Activated naive CD4-positive, alpha-beta T cell treated with anti-CD3 and anti-CD28 coated beads, Interleukin-2, amount 50 U/mL, for 24 hours (primary cell): Measurements from ENCODE around the gene PUM1.
"Not testable (repeated sequence)": the region's sequence is repeated elsewhere in the genome, so short reads cannot be mapped to it uniquely, and the experiment has no call there.

Source experiments
- H3K27ac Mint-ChIP-seq: one replicate; pipeline ENCODE4 v1.8.0; 2021; ENCODE audit warnings: mild to moderate bottlenecking, mixed read lengths
- H3K27me3 Mint-ChIP-seq: one replicate; pipeline ENCODE4 v1.8.0; 2021; ENCODE audit warnings: mixed read lengths
- H3K36me3 Mint-ChIP-seq: one replicate; pipeline ENCODE4 v1.8.0; 2021; ENCODE audit warnings: mixed read lengths
- H3K4me1 Mint-ChIP-seq: one replicate; pipeline ENCODE4 v1.8.0; 2021; ENCODE audit warnings: mixed read lengths
- H3K4me3 Mint-ChIP-seq: one replicate; pipeline ENCODE4 v1.8.0; 2021; ENCODE audit warnings: mild to moderate bottlenecking, mixed read lengths
- H3K9me3 Mint-ChIP-seq: one replicate; pipeline ENCODE4 v1.8.0; 2021; ENCODE audit warnings: mixed read lengths

Gene PUM1

DNA sequence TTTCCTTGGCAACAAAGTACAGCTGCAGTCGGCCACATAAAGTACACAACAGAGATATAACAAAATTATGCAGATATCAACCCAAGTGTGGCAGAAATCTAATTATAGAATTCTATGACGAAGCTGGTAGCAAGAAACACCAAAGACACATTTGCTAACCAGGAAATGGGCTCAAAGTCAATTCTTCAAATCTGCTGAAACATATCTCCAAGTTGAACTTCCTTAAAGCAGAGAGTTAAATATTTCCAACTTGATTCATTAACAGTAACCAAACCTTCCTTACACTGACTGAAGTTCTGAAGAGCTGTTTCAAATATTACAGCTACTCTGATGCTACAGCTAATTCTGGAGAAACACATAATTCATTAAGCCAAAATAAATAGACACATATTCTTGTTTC lies 89.4 kb downstream of the PUM1 start:
- Mint-ChIP-seq H3K27me3 (no peaks in the 10 kb centered on the region), H3K27ac (peak overlapping the region; percentile 82), H3K9me3 (no peaks in the 10 kb centered on the region), H3K36me3 (peaks cover 18% of the 10 kb centered on the region), H3K4me3 (no peak overlapping the region), H3K4me1 (peaks cover 59% of the 10 kb centered on the region)

DNA sequence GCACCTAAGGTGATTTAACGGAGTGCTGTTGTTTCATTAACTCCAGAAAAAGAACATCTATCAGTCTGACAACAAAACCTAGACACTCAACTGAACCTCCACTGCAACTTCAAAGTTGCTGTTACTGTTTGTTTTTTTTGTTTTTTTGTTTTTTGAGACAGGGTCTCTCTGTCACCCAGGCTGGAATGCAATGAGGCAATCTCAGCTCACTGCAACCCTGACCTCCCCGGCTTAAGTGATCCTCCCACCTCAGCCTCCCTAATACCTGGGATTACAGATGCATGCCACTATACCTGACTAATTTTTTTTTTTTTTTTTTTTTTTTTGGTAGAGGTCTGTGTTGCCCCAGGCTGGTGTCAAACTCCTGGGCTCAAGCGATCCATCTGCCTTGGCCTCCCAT lies 90.3 kb downstream of the PUM1 start:
- no peak overlapping the region for H3K27ac Mint-ChIP-seq
- H3K27me3 Mint-ChIP-seq = no peaks in the 10 kb centered on the region
- no peak overlapping the region for H3K4me3 Mint-ChIP-seq
- peaks cover 60% of the 10 kb centered on the region for H3K4me1 Mint-ChIP-seq
- peaks cover 17% of the 10 kb centered on the region for H3K36me3 Mint-ChIP-seq
- H3K9me3 Mint-ChIP-seq = no peaks in the 10 kb centered on the region

DNA sequence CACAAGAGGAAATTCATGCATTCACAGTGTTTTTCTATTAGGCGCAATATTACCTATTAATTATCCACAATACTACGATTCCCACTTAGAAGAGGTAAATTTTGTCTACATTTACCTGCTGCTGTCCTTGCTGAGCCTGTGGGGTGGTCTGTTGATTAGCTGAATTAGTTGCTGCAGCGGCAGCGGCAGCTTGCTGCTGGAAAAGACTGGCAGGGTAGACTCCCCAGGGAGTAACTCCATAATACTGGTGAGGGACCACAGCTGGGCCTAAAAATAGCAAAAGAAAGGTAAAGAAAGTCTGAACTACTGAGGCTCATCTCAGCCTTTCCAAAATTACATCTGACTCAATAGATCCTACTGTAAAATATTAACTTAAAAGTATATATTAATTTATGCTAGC lies 91.0 kb downstream of the PUM1 start:
- H3K9me3 Mint-ChIP-seq = no peaks in the 10 kb centered on the region
- no peak overlapping the region for H3K27ac Mint-ChIP-seq
- peaks cover 16% of the 10 kb centered on the region for H3K36me3 Mint-ChIP-seq
- H3K27me3 Mint-ChIP-seq = no peaks in the 10 kb centered on the region
- peaks cover 61% of the 10 kb centered on the region for H3K4me1 Mint-ChIP-seq
- H3K4me3 Mint-ChIP-seq = no peak overlapping the region

DNA sequence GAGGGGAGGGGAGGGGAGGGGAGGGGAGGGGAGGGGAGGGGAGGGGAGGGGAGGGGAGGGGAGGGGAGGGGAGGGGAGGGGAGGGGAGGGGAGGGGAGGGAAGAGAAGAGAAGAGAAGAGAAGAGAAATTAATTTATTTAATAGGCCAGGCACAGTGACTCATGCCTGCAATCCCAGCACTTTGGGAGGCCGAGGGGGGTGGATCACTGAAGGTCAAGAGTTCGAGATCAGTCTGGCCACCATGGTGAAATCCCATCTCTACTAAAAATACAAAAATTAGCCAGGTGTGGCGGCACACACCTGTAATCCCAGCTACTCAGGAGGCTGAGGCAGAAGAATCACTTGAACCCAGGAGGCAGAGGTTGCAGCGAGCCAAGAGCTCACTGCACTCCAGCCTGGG lies 93.2 kb downstream of the PUM1 start:
- not testable (repeated sequence) for H3K27me3 Mint-ChIP-seq, H3K36me3 Mint-ChIP-seq, H3K4me3 Mint-ChIP-seq, H3K27ac Mint-ChIP-seq, H3K9me3 Mint-ChIP-seq
- H3K4me1 Mint-ChIP-seq = peaks cover 48% of the 10 kb centered on the region

DNA sequence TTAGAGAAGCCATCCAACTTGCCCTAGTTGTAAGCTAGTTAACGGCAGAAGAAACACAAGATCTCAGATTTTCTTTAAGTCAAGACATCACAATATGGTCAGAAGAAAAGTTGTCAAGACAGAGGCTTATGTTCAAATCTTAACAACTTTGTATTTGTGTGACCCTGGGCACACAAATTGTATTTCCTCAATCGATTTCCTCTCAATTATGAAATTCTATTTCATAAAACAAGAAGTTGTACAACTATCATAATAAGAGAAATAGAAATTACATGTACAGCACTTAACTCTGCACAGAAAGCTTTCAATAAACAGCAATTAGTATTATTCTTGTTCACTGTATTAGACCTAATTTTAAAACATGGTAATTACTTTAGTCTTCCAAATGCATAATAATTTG lies 94.0 kb downstream of the PUM1 start:
- Mint-ChIP-seq H3K36me3 (peaks cover 11% of the 10 kb centered on the region), H3K9me3 (no peaks in the 10 kb centered on the region), H3K27ac (no peak overlapping the region), H3K4me3 (no peak overlapping the region), H3K4me1 (peaks cover 39% of the 10 kb centered on the region), H3K27me3 (no peaks in the 10 kb centered on the region)

DNA sequence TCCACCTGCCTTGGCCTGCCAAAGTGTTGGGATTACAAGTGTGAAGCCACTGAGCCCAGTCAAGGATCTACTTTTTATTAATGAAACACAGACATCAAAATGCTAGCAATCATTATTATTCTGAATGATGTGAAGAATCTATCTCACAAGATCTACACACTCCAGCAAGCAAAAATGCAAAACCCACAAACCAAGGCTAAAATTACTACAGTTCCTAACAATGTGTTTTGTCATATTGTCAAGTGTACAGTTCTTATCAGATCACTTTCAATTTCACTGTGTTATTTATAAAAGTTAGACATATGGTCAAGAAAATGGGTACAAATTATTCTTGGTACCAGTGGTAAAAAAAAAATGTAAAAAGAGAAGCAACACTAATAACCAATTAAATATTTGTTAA lies 95.6 kb downstream of the PUM1 start:
- H3K4me1 Mint-ChIP-seq = peaks cover 32% of the 10 kb centered on the region
- no peaks in the 10 kb centered on the region for H3K9me3 Mint-ChIP-seq
- peaks cover 17% of the 10 kb centered on the region for H3K36me3 Mint-ChIP-seq
- peak overlapping the region; percentile 23 for H3K27ac Mint-ChIP-seq
- no peaks in the 10 kb centered on the region for H3K27me3 Mint-ChIP-seq
- H3K4me3 Mint-ChIP-seq = no peak overlapping the region

DNA sequence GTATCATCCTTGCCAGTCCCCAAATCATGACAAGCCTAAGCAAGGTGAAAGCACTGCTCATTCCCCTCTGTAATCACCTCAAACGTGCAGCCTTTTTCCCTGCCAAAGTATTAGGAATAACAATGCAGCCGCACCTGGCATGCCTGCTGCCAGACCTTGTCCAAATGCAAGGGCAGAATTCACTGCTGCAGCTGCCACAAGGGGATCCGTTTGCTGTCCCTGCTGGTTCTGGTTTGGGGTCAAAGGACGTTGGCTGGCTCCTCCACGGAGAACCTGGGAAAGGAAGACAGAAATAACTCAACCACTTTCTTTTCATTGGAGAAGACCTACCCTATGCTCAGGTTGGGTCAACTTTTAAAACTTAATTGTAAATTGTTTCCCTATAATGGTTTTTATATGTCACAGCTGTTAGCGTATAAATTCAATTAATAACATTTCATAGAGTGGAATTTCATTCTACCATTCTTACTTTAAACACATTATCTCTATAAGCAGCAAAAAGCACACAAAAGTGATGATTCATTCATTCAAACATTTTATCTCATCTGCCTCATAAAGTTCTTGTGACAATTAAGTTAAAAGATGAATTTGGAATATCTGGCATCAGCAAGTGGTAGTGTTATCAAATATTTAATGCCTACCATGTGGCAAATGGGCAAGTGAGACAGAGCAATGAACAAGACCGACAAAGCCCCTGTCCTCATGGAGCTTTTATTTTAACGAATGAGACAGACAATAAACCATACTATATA lies 97.1 kb downstream of the PUM1 start:
- Mint-ChIP-seq H3K36me3 (peaks cover 19% of the 10 kb centered on the region), H3K4me3 (no peak overlapping the region), H3K27ac (peak overlapping the region; percentile 49), H3K4me1 (peaks cover 32% of the 10 kb centered on the region), H3K9me3 (no peaks in the 10 kb centered on the region), H3K27me3 (no peaks in the 10 kb centered on the region)

DNA sequence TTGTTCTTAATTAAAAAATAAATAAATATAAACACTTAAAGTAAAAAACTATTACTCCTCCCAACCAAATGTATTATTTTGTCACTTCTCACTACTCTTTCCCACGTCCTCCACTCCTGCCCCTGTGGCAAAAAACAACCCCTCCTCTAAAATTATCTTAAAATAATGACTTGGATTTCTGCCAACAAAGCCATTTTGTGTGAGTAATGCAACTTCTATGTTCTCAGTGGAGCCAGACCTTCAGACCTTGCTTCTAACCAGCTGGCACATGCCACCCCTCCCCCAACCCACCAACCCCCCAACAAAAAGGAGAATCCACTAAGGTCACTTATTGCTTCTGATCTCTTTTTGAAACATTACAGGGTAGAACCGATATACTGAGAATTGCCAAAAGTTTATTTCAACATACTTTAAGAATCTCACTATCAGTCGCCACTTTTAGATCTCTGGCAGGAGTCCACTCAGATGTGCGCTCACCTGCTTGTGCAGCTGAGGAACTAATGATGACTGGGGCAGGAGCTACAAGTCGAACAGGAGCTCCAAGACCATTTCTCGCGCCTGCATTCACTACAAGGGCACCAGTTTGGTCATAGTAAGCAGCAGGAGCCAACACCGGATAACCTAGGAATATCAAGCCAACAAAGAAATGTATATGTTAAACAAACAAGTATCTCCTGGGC lies 98.7 kb downstream of the PUM1 start:
- Mint-ChIP-seq H3K27me3 (no peaks in the 10 kb centered on the region), H3K4me3 (no peak overlapping the region), H3K27ac (peak overlapping the region; percentile 30), H3K4me1 (peaks cover 37% of the 10 kb centered on the region), H3K36me3 (peaks cover 21% of the 10 kb centered on the region), H3K9me3 (no peaks in the 10 kb centered on the region)

DNA sequence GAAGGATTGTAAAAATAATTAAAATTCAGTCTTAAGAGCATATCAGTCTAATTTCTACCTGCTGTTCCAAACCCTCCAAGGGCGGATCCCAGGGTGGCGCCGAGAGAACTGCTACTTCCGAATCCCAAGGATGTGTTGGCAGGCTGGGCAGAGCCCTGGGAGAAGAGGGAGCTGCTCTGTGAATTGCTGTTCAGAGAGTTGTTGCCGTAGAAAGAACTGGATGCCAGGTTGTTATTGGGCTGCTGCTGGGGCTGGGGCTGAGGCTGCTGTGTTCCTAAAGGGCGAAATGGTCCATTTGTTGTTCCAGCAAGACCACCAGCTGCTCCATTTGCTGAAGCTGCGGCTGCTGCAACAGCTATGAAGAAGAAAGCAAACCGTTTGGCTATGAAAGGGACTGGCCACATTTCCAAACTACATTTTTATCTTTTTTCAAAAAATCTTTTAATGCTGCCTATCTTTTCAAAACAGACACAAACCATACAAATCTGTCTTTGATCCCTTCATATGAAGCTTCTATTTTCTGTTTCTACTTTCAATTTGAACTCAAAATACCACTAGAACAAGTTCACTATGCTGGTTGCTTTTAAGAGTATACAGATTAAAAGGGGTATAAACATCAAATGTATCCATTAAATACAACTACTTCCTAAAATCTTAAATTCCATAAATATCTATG lies 99.5 kb downstream of the PUM1 start:
- H3K36me3 Mint-ChIP-seq = peaks cover 23% of the 10 kb centered on the region

DNA sequence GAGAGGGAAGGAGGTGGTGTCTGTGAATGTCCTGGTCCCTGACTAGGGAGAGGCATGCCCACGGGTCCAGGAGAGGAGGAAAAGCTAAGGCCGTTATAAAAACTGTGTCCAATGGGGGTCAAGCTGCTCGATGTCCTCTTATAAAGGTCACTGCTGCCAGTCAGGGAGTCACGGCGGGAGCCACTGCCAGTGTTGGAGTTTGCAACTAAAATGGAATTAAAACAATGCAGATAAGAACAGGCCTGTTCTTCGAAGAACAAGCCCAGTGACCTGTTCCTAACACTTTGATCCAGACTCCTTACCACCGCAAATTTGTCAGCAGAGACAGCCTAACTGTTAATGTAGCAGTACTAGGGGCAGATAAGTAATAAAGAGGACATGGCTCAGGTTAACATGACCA lies 100.8 kb downstream of the PUM1 start:
- peaks cover 25% of the 10 kb centered on the region for H3K36me3 Mint-ChIP-seq
- H3K27me3 Mint-ChIP-seq = no peaks in the 10 kb centered on the region
- no peak overlapping the region for H3K27ac Mint-ChIP-seq
- no peaks in the 10 kb centered on the region for H3K9me3 Mint-ChIP-seq
- H3K4me1 Mint-ChIP-seq = peaks cover 23% of the 10 kb centered on the region
- no peak overlapping the region for H3K4me3 Mint-ChIP-seq

More for the DNA sequence above, 99.5 kb downstream of the PUM1 start:
- Mint-ChIP-seq H3K4me3 (no peak overlapping the region), H3K27ac (peak overlapping the region; percentile 30), H3K27me3 (no peaks in the 10 kb centered on the region), H3K9me3 (no peaks in the 10 kb centered on the region), H3K4me1 (peaks cover 30% of the 10 kb centered on the region)

DNA sequence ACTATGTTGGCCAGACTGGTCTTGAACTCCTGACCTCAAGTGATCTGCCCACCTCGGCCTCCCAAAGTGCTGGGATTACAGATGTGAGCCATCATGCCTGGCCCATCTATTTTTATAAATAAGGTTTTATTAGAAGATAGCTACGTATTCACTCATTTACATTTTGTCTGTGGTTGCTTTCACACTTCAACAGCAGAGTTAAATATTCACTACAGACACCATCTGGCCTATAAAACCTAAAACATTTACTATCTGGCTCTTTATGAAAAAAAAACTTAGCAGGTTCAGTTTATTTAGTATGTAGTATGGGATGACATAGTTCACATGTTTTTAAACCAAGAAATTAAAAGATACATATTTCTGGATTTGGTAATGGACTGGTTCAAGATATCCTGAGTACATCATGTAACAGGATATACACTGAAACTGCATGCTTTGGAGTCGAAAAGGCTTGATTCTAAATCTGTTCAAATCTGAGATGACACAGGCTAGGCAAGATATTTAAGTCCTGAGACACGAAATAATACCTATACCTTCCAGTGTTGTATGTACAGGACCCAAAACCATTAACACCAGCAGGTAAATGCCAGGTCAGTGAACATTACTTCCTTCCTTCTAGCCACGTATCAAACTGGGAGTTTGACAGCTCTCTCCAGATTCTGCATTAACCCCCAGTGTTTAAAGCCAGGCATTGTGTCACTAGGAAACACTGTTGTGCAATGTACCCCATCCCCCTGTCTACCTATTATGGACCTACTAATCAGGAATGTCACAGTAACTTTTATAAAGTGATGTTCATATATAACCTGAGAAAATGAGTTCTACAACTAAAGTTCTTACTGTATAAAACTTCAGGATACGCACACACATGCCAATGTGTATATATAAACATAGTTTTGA lies 102.7 kb downstream of the PUM1 start:
- Mint-ChIP-seq H3K4me1 (peaks cover 27% of the 10 kb centered on the region), H3K4me3 (no peak overlapping the region), H3K27ac (no peak overlapping the region), H3K36me3 (peaks cover 27% of the 10 kb centered on the region), H3K9me3 (no peaks in the 10 kb centered on the region), H3K27me3 (no peaks in the 10 kb centered on the region)

DNA sequence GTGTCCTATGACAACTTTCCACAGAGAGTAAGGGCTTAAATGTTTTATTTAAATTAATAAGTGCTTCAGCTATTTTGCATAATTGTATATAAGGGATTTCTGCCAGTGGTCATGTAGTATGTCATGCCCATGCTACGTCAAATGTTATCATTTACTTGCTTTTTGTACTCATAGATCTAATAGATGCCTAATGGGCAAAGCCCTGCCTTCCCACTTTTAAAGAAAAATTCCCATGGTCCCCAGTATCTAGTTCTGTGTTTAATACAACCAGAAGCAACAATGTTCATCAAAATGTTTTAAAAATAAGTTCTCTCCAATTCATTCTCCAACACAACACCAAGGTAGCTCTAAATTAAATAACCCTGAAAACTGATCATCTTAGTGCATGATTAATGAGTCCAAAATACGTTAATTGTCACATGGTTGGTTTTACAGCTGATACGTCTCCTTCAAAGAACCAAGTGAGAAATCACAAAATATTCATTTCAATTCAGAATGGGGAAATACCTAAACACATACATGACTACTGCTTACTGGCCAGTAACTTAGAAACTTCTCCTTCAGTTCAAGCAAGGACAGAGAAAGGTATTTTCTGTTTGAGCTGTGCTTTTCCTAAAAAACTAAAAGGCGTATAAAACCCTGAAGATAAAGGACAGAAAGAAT lies 107.8 kb downstream of the PUM1 start:
- Mint-ChIP-seq H3K9me3 (no peaks in the 10 kb centered on the region), H3K4me1 (peaks cover 32% of the 10 kb centered on the region), H3K27me3 (no peaks in the 10 kb centered on the region), H3K4me3 (no peak overlapping the region), H3K36me3 (peaks cover 13% of the 10 kb centered on the region), H3K27ac (no peak overlapping the region)

DNA sequence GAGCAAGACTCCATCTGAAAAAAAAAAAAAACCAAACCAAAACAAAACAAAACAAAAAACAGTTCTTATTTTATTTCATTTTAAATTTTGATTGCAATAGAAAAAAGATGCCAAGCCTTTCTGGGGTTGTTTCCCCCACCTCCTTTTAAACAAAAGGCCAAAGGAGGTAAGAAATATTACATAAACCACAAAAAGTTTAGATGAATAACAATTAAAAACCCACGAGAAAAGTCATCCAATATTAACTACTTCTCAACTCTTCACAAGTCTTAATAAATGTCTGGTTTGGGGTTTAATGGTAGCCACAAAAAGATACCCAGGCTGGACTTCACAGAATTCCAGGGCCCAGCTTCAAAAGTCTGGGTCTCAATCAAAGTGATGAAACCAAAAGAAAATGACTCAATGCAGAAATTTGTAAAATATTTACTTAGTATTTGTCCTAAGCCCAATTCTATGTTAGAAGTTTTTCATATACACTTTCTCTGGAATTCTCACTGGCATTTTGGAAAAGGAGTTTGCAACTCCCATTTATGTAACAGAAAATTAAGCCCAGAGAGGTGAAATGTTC lies 110.0 kb downstream of the PUM1 start:
- Mint-ChIP-seq H3K9me3 (no peaks in the 10 kb centered on the region), H3K36me3 (peaks cover 17% of the 10 kb centered on the region), H3K4me3 (no peak overlapping the region), H3K4me1 (peaks cover 44% of the 10 kb centered on the region), H3K27ac (no peak overlapping the region), H3K27me3 (no peaks in the 10 kb centered on the region)

DNA sequence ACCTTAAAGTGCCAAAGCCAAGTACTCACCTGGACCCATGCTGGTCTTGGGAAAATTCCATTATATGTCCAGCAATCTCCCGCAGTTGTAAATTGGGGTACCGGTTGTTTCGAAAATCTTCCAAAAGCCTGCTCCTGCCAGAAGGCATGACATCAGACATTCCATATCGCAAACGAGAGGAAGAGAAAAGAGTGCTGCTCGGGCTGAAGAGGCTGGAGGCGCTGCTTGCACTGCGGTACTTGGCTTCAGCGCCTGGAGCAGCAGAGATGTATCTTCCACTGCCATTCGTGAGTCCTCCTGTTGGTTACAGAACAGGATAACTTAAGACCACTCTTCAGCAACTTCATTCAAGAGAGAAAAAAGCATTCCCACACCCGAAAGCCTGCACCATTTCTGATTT lies 111.8 kb downstream of the PUM1 start:
- Mint-ChIP-seq H3K27ac (no peak overlapping the region), H3K27me3 (no peaks in the 10 kb centered on the region), H3K36me3 (peaks cover 18% of the 10 kb centered on the region), H3K4me3 (no peak overlapping the region), H3K9me3 (no peaks in the 10 kb centered on the region), H3K4me1 (peaks cover 40% of the 10 kb centered on the region)

DNA sequence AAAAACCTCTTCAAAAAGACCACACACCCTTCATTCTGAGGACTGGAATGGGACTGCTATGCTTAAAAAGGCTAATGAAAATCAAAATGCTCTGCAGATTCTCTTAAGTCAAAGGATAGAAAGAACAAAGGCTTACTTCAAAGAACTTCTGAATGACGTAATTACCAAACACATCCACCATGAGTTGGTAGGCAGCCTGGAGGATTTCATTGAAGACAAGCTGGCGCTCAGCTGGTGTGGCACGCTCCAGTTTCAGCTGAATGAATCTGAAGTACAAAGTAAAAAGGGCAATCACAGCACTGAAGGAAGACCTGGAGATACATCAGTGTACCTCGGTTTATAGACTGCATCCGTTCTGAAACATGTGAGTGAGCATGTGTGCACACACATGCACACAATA lies 113.4 kb downstream of the PUM1 start:
- Mint-ChIP-seq H3K36me3 (peaks cover 17% of the 10 kb centered on the region), H3K27me3 (no peaks in the 10 kb centered on the region), H3K9me3 (no peaks in the 10 kb centered on the region), H3K4me1 (peaks cover 36% of the 10 kb centered on the region), H3K4me3 (no peak overlapping the region), H3K27ac (peak overlapping the region; percentile 86)
